ENCODE measurements around the gene ID2. TPM values are rescaled to one million over a fixed set of nuclear protein-coding genes. Genes with fewer than 3 reads are reported as not detected.

Gene ID2
- total RNA-seq, 2 experiments from 2014 or later, result 85.7 to 91.6 TPM

- Mint-ChIP-seq H3K9me3 (no peaks in the 10 kb centered on the region), H3K4me1 (ENCODE audit: low read depth) (peaks cover 9% of the 10 kb centered on the region), H3K27ac (no peak overlapping the region), H3K27me3 (peaks cover 8% of the 10 kb centered on the region), H3K4me3 (no peak overlapping the region), H3K36me3 (ENCODE audit: low read depth) (no peaks in the 10 kb centered on the region)
- intact Hi-C loops (cut with micrococcal nuclease), result no loop called here
- ChIA-PET POLR2A (no interaction called here), CTCF (no interaction called here)
- DNase-seq (no peak), ATAC-seq (no peak)
- TF ChIP-seq, protein P1, sequence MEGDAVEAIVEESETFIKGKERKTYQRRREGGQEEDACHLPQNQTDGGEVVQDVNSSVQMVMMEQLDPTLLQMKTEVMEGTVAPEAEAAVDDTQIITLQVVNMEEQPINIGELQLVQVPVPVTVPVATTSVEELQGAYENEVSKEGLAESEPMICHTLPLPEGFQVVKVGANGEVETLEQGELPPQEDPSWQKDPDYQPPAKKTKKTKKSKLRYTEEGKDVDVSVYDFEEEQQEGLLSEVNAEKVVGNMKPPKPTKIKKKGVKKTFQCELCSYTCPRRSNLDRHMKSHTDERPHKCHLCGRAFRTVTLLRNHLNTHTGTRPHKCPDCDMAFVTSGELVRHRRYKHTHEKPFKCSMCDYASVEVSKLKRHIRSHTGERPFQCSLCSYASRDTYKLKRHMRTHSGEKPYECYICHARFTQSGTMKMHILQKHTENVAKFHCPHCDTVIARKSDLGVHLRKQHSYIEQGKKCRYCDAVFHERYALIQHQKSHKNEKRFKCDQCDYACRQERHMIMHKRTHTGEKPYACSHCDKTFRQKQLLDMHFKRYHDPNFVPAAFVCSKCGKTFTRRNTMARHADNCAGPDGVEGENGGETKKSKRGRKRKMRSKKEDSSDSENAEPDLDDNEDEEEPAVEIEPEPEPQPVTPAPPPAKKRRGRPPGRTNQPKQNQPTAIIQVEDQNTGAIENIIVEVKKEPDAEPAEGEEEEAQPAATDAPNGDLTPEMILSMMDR (IDR thresholded peaks at IDR 0.05), result no peak
Observed at GRCh38 chr2:8654041-8654440, 27.8 kb upstream of the ID2 start.

DNA sequence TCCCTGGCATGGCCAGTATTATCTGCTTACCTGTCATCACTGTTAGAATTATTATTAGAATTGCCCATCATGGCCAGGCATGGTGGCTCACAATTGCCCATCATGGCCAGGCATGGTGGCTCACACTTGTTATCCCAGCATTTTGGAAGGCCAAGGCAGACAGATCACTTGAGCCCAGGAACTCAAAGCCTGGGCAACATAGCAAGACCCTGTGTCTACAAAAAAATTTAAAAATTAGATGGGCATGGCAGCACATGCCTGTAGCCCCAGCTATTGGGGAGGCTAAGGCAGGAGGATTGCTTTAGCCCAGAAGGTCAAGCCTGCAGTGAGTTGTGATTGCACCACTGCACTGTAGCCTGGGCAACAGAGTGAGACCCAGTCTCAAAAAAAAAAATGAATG, 27.4 kb upstream of the ID2 start:
- Mint-ChIP-seq H3K4me3 (no peak overlapping the region), H3K27me3 (peaks cover 8% of the 10 kb centered on the region), H3K27ac (no peak overlapping the region), H3K9me3 (no peaks in the 10 kb centered on the region), H3K4me1 (ENCODE audit: low read depth) (peaks cover 9% of the 10 kb centered on the region), H3K36me3 (ENCODE audit: low read depth) (no peaks in the 10 kb centered on the region)
- ChIA-PET POLR2A (no interaction called here), CTCF (no interaction called here)
- DNase-seq (no peak), ATAC-seq (no peak)
- TF ChIP-seq, protein P1 (IDR thresholded peaks at IDR 0.05), result no peak
- intact Hi-C loops (cut with micrococcal nuclease), result no loop called here

DNA sequence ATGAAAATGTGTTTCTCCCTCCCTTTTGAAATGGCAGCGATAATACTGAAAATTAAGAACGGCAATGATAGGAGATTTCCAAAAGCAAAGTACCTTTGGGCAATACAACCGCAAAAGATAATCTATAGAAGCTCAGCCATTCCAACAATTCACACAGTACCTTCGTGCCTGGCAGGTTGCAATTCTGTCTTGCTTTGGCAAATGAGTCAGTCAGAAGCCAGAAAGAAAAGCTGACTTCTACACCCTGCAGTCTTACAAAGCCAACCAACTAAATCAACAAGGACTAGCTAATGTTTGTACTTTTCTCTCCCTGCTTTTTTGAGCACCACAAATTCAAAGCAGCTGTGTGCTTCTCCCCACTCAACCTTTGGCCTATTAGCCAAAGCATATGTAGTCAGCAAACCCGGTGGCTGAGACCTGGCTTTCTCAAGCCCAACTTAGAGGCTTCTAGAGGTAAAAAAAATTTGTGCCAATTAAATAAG, 25.7 kb upstream of the ID2 start:
- intact Hi-C loops (cut with micrococcal nuclease), result no loop called here
- ATAC-seq (no peak), DNase-seq (no peak)
- no peaks in the 10 kb centered on the region for H3K36me3 Mint-ChIP-seq (ENCODE audit: low read depth)
- H3K27ac Mint-ChIP-seq, result no peak overlapping the region
- POLR2A ChIA-PET, result no interaction called here
- H3K4me1 Mint-ChIP-seq (ENCODE audit: low read depth), result peaks cover 9% of the 10 kb centered on the region
- H3K4me3 Mint-ChIP-seq, result no peak overlapping the region
- TF ChIP-seq, protein P1 (IDR thresholded peaks at IDR 0.05), result no peak
- no peaks in the 10 kb centered on the region for H3K9me3 Mint-ChIP-seq
- peaks cover 12% of the 10 kb centered on the region for H3K27me3 Mint-ChIP-seq
- CTCF ChIA-PET, result no interaction called here

GRCh38 chr2:8656811-8657210, 25.0 kb upstream of the ID2 start:
- CTCF ChIA-PET, result no interaction called here
- H3K9me3 Mint-ChIP-seq, result no peaks in the 10 kb centered on the region
- H3K27ac Mint-ChIP-seq, result no peak overlapping the region
- H3K4me3 Mint-ChIP-seq, result no peak overlapping the region
- peaks cover 16% of the 10 kb centered on the region for H3K27me3 Mint-ChIP-seq
- TF ChIP-seq, protein P1 (IDR thresholded peaks at IDR 0.05), result no peak
- DNase-seq (no peak), ATAC-seq (no peak)
- H3K36me3 Mint-ChIP-seq (ENCODE audit: low read depth), result no peaks in the 10 kb centered on the region
- intact Hi-C loops (cut with micrococcal nuclease), result no loop called here
- POLR2A ChIA-PET, result interaction anchor here (1.2 kb wide), 1 partner anchor 25 kb away, joined by 5 read pairs; no protein-coding TSS in a partner anchor
- H3K4me1 Mint-ChIP-seq (ENCODE audit: low read depth), result peaks cover 9% of the 10 kb centered on the region

DNA sequence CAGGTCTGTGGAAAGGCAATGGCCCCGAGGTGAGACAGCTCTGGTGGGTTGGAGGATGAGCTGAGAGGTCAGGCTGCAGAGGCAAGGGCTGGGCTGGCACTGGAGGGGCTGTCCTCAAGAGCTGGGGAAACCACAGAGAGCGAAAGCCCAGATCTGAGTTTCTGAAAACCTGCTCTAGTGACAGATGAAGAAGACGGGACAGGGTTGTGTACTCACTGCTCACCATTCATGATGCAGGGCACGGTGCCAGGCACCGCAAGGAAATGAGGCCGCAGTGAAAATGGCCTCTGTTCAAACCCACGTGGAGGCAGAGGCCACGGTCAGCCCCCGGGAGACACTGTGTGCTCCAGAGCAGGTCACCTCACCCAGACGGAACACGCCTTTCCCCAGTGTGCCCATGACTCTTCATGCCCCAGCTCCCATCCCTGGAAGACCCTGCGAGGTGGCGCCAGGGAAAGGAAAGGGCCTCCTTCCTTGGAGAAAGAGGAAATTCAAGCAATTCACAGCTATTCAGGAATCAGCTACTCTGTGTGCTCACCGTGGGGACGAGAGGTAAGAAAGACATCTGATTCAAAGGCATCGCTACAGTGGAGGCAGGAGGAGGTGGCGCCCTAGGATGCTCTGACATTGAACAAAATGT, 24.3 kb upstream of the ID2 start:
- TF ChIP-seq, protein P1 (IDR thresholded peaks at IDR 0.05), result no peak
- CTCF ChIA-PET, result no interaction called here
- H3K4me1 Mint-ChIP-seq (ENCODE audit: low read depth), result peaks cover 9% of the 10 kb centered on the region
- intact Hi-C loops (cut with micrococcal nuclease), result no loop called here
- ATAC-seq, result peak; percentile 95
- no peaks in the 10 kb centered on the region for H3K36me3 Mint-ChIP-seq (ENCODE audit: low read depth)
- H3K27me3 Mint-ChIP-seq, result peaks cover 16% of the 10 kb centered on the region
- H3K27ac Mint-ChIP-seq, result no peak overlapping the region
- no peak overlapping the region for H3K4me3 Mint-ChIP-seq
- POLR2A ChIA-PET, result interaction anchor here (1.2 kb wide), 1 partner anchor 26 kb away, joined by 5 read pairs; no protein-coding TSS in a partner anchor
- DNase-seq, result peak; percentile 66
- no peaks in the 10 kb centered on the region for H3K9me3 Mint-ChIP-seq
